Loucy (cell line): Measurements from ENCODE around the gene HMCN1.
A peak's percentile ranks its signal among the peaks of the same experiment; 100 is the strongest.

ENCODE experiments used
- H2AFZ ChIP-seq: fragments of 200-600 bp; sonication (generic); 2 replicates; pipeline ENCODE4 v1.6.0; 2016; ENCODE audit warnings: antibody characterized with exemption, mild to moderate bottlenecking, low read length, moderate library complexity
- H3F3A ChIP-seq: fragments of 200-600 bp; 2 replicates; pipeline ENCODE4 v1.6.0; 2016; ENCODE audit warnings: antibody characterized with exemption, low read depth, mild to moderate bottlenecking
- H3K27me3 ChIP-seq: fragments of 200-600 bp; sonication (generic); 2 replicates; pipeline ENCODE4 v1.6.1; 2014; ENCODE audit warnings: low read length, mild to moderate bottlenecking; ENCODE audit not compliant: insufficient read depth, poor library complexity, severe bottlenecking
- H3K36me3 ChIP-seq: fragments of 200-600 bp; sonication (generic); 2 replicates; pipeline ENCODE4 v1.6.1; 2016; ENCODE audit warnings: low read length; ENCODE audit not compliant: insufficient read depth
- H3K4me1 ChIP-seq: fragments of 200-600 bp; sonication (generic); 2 replicates; pipeline ENCODE4 v1.5.1; 2014; ENCODE audit warnings: low read length, mild to moderate bottlenecking; ENCODE audit not compliant: insufficient read depth, poor library complexity, severe bottlenecking
- H3K4me2 ChIP-seq: fragments of 200-600 bp; sonication (generic); 2 replicates; pipeline ENCODE4 v1.6.0; 2014; ENCODE audit warnings: antibody characterized with exemption, low read length, low read depth, mild to moderate bottlenecking; ENCODE audit not compliant: poor library complexity, severe bottlenecking
- H3K4me3 ChIP-seq: fragments of 200-600 bp; sonication (generic); 2 replicates; pipeline ENCODE4 v1.5.1; 2014; ENCODE audit warnings: low read length, mild to moderate bottlenecking, mixed read lengths; ENCODE audit not compliant: poor library complexity, severe bottlenecking
- H3K79me2 ChIP-seq: fragments of 200-600 bp; sonication (generic); 2 replicates; pipeline ENCODE4 v1.6.1; 2014; ENCODE audit warnings: low read length; ENCODE audit not compliant: insufficient read depth
- H3K9ac ChIP-seq: fragments of 200-600 bp; sonication (generic); 2 replicates; pipeline ENCODE4 v1.6.0; 2014; ENCODE audit warnings: mild to moderate bottlenecking, low read depth, low read length, moderate library complexity; ENCODE audit not compliant: poor library complexity, severe bottlenecking
- H3K9me2 ChIP-seq: fragments of 200-600 bp; sonication (generic); replicated peaks from 2 replicates; pipeline ENCODE4 v1.6.1; 2016; ENCODE audit warnings: low read depth, low read length, mixed read lengths
- H3K9me3 ChIP-seq: fragments of 200-600 bp; sonication (generic); 2 replicates; pipeline ENCODE4 v1.6.1; 2014; ENCODE audit warnings: mild to moderate bottlenecking, antibody characterized with exemption, low read length, low read depth; ENCODE audit not compliant: insufficient read depth
- H4K20me1 ChIP-seq: fragments of 200-600 bp; sonication (generic); 2 replicates; pipeline ENCODE4 v1.6.0; 2014; ENCODE audit warnings: antibody characterized with exemption, low read length, mild to moderate bottlenecking; ENCODE audit not compliant: insufficient read depth, poor library complexity, severe bottlenecking
- EZH2phosphoT487 ChIP-seq: fragments of 200-600 bp; IDR thresholded peaks from 2 replicates; pipeline ENCODE4 v1.6.1; 2018; ENCODE audit warnings: antibody characterized with exemption, mild to moderate bottlenecking, moderate library complexity, borderline replicate concordance
- TF ChIP-seq, protein P1 (sequence below): fragments of 200-600 bp; sonication (generic); conservative IDR thresholded peaks from 2 replicates; pipeline ENCODE4 v1.5.1; 2014; ENCODE audit warnings: mild to moderate bottlenecking, antibody characterized with exemption, low read length

The HMCN1 gene

DNA sequence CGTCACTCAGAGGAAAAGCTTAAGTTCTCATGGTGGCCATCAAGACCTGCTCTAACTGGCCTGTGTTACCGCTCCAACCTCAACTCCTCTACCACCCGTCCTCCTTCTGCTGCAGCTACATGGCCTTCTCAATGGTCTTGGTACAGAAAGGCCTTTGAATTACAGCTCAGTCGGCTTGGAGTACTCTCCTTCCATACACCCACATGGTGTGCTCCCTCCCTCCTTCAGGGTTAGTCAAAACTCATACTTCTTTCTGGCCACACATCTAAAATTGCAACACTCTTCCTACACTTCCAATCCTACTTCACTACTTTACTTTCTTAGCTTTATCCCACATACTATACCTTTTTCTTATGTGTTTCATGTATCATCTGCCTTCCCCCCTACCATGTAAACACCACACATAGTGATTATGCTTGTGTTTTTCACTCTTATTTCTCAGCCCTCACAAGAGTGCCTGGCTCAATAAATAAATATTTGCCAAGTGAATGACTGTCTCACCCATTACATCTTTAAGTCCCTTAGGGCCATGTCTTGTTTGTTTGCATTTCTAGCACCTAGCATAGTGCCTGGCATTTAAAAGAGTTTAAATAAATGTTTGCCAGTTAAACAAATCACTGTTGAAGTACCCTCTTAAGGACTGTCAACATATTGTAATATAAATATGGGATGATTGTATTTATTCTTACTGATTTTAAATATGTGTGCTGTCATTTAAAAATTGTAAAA is 37.6 kb upstream of the HMCN1 start:
- TF ChIP-seq, protein P1, sequence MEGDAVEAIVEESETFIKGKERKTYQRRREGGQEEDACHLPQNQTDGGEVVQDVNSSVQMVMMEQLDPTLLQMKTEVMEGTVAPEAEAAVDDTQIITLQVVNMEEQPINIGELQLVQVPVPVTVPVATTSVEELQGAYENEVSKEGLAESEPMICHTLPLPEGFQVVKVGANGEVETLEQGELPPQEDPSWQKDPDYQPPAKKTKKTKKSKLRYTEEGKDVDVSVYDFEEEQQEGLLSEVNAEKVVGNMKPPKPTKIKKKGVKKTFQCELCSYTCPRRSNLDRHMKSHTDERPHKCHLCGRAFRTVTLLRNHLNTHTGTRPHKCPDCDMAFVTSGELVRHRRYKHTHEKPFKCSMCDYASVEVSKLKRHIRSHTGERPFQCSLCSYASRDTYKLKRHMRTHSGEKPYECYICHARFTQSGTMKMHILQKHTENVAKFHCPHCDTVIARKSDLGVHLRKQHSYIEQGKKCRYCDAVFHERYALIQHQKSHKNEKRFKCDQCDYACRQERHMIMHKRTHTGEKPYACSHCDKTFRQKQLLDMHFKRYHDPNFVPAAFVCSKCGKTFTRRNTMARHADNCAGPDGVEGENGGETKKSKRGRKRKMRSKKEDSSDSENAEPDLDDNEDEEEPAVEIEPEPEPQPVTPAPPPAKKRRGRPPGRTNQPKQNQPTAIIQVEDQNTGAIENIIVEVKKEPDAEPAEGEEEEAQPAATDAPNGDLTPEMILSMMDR = no peak
- TF ChIP-seq EZH2phosphoT487 = no peak
- Histone ChIP-seq H3K4me3 (no peak overlapping the region), H3K4me2 (no peak overlapping the region), H3K27me3 (no peaks in the 10 kb centered on the region), H2AFZ (no peak overlapping the region), H3K36me3 (no peaks in the 10 kb centered on the region), H3K9ac (no peak overlapping the region), H3K4me1 (peaks cover 7% of the 10 kb centered on the region), H3K79me2 (no peaks in the 10 kb centered on the region), H3K9me3 (no peaks in the 10 kb centered on the region), H3F3A (no peaks in the 10 kb centered on the region), H4K20me1 (no peaks in the 10 kb centered on the region), H3K9me2 (no peaks in the 10 kb centered on the region)

DNA sequence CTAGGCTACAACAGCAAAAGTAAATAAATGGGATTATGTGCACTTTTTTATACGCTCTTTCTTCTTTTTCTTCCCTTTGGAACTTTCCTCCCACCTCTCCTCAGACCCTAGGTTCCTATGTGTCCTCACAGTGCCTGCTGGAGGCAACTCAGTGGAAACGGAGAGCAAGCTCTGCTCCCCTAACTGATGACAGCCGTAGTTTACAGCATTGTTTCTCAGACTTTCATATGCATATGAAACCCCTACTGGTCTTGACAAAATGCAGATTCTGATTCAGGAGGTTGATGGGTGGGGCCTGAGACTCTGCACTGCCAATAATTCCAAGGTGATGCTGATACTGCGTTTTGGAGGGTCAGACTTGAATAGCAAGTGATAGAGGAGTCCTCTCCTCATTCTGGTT is 34.3 kb upstream of the HMCN1 start:
- Histone ChIP-seq H3K4me3 (no peak overlapping the region), H3K9ac (no peak overlapping the region), H3K4me1 (peaks cover 14% of the 10 kb centered on the region), H4K20me1 (no peaks in the 10 kb centered on the region), H2AFZ (no peak overlapping the region), H3K4me2 (no peak overlapping the region), H3F3A (no peaks in the 10 kb centered on the region), H3K36me3 (no peaks in the 10 kb centered on the region), H3K9me3 (no peaks in the 10 kb centered on the region), H3K79me2 (no peaks in the 10 kb centered on the region), H3K27me3 (no peaks in the 10 kb centered on the region), H3K9me2 (no peaks in the 10 kb centered on the region)
- TF ChIP-seq EZH2phosphoT487 = no peak
- TF ChIP-seq, protein P1 = no peak

DNA sequence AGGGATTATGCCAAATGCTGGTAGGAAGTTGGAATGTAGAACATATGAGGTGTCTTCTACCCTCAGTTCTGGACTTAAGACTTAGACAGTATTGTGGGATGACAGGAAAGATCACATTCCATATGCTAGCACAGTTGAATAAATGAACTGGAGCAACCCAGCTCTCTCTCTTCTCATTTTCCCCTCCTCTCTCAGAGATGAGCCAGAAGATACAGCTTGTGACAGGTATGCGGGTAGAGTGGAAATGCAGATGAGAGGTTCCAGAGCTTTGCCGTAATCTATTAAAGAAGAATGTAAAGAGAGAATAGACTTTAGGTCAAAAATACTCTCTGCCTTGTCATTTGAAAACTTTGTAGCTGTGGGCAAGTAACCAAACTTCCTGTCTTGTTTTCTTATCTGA is 32.5 kb upstream of the HMCN1 start:
- Histone ChIP-seq H4K20me1 (no peaks in the 10 kb centered on the region), H3K79me2 (no peaks in the 10 kb centered on the region), H3K9me3 (no peaks in the 10 kb centered on the region), H3K4me1 (peaks cover 14% of the 10 kb centered on the region), H2AFZ (no peak overlapping the region), H3K4me2 (peak overlapping the region; percentile 36), H3K36me3 (no peaks in the 10 kb centered on the region), H3K9ac (no peak overlapping the region), H3K27me3 (no peaks in the 10 kb centered on the region), H3K9me2 (no peaks in the 10 kb centered on the region), H3F3A (no peaks in the 10 kb centered on the region), H3K4me3 (no peak overlapping the region)
- TF ChIP-seq, protein P1 = no peak
- TF ChIP-seq EZH2phosphoT487 = no peak
